Fibroblast of skin of scalp (primary cell): Measurements from ENCODE around the gene RSU1.
A peak's percentile ranks its signal among the peaks of the same experiment; 100 is the strongest.
"Not testable (repeated sequence)": the region's sequence is repeated elsewhere in the genome, so short reads cannot be mapped to it uniquely, and the experiment has no call there.

ENCODE experiments used
- DNase-seq: peaks from one replicate; pipeline ENCODE4 v3.0.0-alpha.2; 2013

The RSU1 gene

DNA sequence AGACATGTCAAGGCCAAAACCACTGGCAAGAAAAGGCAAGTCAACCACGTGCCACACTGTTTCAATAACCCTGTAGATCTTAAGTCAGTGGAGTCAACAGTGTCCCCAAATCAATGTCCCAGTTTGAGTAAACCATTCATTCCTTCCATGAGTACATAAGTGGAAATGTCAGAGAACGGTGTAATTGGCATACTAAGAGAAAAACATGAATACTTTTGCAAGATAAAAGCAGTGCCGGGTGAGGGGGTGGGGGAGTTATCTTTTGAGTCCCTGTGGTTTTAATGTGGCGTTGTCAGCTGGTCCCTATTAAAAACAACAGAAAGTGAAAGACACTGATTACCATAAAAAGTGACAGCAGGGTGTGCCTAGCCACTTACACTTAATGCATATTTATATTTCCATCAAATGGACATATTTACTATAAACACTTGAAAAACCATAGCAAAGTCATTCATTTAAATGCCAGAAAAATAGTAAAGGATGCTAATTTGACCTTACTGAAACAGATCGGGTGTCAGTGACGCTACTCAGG lies 37.8 kb downstream of the RSU1 start:
- no peak for DNase-seq

DNA sequence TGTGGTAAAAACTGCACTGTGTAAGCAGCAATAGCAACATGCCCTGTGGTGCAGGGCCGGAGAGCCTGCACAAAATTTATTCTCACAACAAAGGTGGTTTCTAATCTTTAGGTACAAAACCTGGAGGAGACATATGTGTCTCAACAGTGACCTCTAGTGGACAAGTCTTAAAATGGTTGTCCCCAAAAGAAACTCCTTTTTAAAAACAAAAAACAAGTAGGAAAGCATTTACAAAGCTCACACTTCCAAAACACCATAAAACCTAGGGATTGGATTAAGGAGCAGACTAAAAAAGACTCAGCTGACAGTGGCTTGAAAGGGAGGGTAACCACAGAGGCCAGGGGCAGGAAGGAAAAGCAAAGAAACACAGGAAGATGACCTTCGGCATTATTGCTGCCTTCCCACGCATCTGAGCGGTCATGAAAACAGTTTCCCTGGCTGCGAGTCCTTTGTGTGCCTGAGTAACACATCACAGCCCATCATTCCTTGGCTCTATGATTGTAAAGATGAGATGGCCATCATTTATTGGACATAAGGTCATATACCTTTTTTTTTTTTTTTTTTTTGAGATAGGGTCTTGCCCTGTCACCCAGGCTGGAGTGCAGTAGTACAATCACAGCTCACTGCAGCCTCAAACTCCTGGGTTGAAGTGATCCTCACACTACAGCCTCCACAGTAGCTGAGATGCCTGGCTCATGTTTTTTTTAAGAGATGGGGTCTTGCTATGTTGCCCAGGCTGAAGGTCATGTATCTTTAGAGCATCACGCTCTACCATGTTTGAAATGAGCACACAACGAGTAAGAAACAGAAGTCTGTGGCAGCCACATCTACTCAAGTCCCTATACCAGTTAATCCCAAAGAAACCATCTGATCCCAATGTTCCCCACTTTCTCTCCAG lies 39.5 kb downstream of the RSU1 start:
- DNase-seq: peak; percentile 41

DNA sequence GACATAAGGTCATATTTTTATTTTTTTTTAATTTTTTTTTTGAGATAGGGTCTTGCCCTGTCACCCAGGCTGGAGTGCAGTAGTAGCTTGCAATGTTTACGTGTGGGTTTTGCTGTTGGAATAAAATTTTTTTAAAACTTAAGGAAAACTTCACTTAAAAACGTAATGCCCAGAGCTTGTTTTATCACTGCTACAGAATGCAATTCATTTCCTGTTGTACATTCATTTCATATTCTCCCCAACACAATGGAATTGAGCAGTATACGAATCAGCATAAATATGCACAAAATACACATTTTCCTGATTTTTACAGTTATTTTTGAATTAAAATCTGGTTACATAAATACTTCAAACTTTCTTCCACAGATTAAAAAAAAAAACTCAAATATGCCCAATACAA lies 40.3 kb downstream of the RSU1 start:
- DNase-seq: peak; percentile 23

DNA sequence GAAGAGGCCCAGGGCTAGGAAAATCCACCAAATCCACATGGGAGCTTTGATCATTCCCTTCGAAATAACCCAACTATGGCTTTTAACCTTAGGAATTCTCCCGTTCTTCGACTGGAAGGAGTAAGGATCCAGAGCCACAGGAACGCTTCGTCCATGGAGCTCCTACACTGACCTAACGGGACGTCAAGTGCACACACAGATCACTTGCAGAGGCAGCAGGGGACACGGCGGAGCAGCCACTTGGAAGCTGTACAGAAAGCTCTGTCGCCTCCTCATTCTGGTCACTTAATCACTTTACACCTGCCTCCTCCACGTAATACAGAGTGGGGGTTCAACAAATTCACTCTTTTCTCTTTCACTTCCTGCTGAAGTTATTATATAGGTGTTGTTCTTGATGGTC lies 43.9 kb downstream of the RSU1 start:
- DNase-seq: no peak

DNA sequence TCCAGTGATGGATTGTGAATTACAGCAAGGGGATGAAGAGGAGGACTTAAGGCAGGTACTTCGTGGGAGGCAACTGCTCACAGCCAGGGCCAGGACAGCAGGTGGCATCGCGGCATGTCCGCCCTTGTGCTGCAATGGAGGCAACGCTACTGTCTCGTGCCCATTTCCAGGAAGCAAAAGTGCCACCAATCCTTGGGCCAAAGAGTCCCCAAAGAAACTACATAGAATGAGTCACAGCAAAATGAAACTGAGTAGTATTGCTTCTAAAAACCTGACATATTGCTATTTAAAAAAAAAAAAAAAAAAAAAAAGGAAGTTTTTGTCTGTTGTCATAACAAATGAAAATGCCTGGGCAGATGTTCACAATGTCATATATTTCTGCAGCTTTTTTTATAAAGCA lies 46.6 kb downstream of the RSU1 start:
- no peak for DNase-seq

DNA sequence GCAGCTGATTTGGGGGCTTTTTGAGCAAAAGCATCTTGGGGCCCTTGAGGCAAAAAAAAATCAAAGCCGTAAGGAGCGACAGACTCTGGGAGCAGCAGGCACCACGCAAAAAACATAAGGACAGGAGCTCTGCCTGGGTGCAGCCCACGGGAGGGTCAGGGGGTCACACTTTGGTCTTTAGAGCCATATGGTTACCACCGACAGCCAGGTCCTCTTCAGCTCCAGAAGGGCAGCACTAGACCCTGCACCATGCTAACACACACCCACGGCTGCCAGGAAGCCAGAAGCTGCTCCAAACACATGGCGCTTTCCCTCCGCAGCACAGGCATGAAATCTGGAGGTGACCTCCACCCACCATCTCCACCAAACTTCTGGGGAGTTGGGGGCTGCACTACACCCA lies 47.1 kb downstream of the RSU1 start:
- DNase-seq: no peak

DNA sequence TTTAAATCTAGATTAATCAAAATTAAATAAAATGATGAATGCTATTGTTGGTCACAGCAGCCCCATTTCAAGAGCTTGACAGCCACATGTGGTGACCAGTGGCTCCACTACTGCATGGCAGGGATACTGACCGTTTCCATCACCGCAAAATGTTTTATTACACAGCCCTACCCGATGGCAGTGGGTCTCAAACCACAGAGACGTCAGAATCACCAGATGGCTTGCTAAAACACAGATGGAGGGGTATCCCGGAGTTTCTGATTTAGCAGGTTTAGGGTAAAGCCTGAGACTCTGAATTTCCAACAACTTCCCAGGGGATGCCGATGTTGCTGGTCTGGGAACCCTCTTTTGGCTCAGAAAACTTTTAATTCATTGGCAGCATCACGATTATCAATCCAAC lies 47.9 kb downstream of the RSU1 start:
- DNase-seq: no peak

DNA sequence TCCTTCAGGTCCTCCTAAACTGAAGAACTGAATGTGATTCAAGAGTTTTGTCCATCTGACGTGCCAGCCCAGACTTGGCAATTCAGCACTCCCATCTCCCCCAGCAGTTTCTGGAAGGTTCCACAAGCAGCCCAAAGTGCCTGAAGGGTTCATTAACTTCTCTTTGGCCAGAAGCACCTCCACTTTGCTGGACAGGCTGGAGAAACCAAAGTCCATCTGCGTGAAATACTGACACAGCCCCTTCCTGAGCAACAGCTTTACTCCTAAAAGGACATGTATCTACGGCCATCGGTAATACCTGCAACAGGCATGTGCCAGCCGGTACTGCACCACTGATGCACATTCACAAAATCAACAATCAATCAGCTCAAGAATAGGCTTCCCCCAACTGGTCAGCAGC lies 48.5 kb downstream of the RSU1 start:
- no peak for DNase-seq

DNA sequence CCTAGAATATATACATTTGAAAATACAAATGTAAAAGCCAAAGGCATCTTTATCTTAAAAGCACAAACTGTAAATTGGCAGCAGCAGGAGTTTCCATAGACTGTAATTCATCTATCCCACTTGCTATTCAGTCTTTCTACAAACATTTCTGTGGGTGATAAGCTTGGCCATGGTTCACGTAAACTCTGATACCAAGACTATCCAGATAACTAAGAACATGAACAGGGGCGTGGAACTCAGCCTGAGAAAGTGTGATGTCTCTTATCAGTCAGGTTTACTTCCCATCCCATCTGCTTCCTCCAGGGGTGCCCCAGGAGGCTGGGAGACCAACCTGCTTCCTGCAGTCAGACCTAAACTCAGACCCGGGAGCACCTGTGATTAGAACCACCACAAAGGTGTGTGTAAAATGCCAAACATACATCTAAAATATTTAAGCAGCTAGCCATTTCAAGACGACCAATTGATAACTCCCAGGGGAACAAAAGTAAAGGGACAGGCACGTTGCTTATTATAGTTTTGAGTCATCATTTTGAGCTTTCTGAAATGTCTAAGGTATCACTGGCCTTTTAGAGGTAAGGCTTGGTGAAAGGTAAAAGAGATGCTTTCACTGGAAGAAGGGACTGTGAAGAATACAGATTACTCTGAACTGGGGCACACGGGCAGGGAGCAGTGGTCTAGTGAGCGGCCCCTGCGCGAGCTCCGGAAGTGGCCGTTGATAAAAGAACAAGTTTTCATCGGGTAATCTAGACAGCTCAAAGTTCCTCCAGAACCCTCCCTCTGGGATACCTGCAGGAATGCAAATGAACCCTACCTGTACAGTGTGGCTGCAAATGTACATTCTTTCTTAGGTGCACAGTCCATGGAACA lies 51.5 kb downstream of the RSU1 start:
- no peak for DNase-seq

DNA sequence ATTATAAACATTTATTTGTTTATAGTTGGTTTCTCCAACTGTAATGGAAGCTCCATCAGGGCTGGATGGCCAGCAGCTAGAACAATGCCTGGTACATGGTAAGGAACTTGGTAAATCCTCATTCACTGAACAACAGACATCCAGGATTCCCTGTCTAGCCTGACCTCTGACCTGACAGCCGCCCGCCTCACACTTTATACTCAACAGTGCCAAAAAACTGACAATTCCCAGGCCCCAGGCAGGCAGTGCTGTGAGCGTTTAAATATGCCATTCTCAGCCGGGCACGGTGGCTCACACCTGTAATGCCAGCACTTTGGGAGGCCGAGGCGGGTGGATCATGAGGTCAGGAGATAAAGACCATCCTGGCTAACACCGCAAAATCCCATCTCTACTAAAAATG lies 55.9 kb downstream of the RSU1 start:
- no peak for DNase-seq

DNA sequence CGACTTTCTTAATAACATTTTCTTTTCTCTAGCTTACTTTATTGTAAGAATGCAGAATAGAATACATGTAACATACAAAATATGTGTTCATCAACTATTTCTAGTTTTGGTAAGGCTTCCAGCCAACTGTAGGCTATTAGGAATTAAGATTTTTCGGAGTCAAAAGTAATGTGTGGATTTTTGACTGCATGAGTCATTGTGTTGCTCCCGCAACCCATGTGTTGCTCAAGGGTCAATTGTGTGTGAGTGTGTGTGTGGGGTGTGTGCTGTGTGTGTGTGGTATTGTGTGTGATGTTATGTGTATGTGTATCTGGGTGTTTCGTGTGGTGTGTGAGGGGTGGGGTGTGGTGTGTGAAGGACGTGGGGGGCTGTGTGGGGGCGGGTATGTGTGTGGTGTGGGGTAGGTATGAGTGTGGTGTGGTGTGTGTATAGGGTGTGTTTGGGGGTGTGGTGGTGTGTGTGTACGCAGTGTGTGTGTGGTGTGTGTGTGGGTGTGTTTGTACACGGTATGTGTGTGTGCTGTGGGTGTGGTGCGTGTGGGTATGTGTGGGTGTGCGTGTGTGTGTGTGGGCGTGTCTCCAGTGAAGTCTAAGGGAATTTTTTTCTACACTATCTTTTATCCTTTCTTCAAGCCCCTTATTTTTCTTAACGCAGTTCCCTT lies 60.5 kb downstream of the RSU1 start:
- DNase-seq: peak; percentile 83

DNA sequence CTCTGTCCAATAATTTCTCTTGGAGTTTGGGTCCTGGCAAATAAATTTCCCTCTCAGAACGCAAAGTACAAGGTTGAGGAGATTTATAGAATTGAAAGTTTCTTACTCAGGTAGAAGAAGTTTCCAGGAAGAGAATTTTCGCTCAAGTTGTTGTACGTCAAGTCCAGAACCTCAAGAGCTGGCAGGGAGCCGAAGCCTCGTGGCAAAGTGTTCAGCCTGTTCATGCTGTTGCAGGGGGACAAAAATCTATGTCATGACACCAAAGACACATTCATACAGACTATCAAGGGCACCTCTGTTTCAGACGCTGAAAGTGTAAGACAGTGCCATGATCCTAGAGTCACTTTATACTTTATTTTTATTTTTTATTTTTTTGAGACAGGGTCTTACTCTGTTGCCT lies 62.5 kb downstream of the RSU1 start:
- DNase-seq: no peak

DNA sequence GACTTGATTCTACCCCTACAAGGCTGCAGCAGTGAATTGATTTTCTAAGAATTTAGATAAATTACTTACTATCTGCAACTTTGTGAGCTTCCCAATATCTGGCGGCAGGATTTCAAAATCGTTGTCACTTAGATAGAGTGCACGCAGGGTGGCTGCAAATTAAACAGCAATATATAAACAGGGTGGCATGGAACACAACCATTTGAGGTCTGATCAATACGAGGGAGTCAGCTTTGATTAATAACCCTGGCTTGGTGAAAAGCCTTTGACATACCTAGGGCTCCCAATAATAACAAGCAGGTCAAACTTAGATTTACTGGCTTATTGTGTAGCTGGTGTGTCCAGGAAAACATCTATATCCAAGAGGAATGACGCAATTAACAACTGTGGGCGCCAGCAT lies 64.4 kb downstream of the RSU1 start:
- DNase-seq: not testable (repeated sequence)

DNA sequence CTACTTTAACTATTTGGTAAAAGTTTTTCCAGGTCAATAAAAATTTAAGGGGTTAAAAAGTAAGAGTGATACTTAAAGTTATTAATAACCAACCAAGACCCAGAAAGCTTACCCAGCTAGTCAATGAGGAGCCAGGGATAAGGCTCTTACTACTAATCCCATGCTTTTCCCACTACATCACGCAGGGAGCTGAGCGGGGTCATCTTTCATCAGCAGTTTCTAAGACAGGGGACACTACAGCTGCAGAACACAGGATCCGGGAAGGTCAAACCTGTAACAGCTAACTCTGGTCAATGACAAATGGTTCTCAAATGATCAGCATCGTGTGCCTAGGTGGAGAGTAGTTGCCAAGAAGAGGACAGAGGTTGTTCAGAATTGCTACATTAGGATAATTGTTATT lies 65.1 kb downstream of the RSU1 start:
- DNase-seq: no peak

DNA sequence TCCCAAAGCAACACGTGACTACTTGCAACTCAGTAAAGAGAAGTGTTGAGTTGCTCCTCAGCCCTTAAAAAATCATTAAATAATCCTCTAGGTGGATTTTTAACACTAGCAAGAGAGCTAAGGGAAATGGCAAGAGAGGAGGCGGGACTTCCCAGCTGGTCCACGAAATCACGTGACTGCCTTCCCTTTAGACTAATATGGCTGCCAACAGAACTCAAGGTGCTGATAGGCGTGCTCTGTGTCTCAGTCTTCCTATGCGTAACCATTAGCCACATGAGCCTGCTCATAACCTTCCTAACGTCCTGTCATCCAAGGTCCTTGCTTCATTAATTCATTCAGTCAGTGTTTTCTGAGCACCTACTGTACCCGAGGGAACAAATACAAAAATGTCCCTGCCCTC lies 66.0 kb downstream of the RSU1 start:
- no peak for DNase-seq

DNA sequence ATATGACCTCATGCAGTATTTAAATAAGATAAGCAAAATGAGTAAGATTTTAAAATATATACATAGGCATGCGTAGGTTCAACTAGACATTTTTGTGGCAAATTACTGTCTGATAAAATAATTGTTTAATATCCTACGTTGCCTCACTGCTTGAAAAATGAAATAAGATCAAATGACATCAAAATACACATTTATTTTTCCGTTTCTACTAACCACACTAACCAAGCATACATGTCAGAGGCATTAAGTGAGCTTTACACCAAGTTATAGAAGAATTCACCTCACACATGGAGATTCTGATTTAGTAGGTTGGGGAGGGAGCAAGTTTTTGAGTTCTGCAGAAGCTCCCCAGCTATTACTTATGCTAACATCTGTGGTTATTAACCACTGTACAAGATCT lies 66.8 kb downstream of the RSU1 start:
- DNase-seq: no peak

DNA sequence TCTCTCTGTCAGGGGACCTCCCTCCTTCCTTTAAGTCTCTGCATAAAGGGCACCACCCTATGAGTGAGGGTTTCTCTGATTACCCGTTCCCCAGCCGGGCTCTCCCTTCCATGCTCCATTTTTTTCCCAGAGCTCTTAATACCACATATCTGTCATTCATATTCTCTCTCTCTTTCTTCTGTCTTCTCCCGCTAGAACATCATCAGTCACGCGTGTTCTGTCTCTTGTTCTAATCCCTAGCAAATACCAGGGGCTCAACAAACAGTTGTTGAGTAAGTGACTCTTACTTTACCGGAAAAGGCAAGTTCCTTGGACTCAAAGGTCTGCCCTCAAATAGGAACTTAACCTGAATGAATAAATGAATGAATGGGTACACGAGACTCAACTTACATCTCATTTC lies 68.5 kb downstream of the RSU1 start:
- DNase-seq: no peak

DNA sequence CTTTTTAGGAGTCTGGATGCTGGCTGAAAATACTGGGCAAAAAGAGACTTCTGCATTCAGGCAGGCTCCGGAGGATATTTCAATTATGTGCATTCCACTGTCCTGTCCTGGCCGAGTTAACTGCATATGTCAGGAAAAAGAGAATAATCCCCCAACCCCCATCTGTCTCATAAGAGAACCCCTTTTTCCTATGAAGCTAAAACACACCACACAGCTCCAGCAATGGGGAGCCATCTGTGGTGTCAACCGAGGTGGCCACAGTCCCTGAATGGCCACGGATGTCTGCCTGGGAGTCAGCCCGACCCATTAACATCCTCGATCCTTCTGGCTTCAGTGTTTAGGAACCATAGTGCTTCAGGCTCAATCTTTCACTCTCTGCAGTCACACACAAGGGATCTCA lies 70.4 kb downstream of the RSU1 start:
- no peak for DNase-seq

DNA sequence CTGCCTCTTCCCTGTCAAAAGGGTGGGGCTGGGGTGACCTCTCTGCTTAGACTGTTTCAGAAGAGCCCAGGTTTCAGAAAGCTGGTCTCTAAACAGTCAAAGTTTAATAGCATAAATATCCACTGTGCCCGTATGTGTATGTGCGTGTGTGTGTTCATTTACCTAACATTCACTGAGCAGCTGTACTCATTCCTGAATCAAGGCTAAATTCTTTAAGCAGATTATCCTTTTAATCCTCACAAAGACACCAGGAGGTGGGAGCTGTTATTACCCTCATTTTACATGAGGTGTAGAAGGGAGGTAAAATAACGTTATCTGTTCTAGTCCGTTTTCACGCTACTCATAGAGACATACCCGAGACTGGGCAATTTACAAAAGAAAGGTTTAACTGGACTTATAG lies 72.2 kb downstream of the RSU1 start:
- DNase-seq: no peak

DNA sequence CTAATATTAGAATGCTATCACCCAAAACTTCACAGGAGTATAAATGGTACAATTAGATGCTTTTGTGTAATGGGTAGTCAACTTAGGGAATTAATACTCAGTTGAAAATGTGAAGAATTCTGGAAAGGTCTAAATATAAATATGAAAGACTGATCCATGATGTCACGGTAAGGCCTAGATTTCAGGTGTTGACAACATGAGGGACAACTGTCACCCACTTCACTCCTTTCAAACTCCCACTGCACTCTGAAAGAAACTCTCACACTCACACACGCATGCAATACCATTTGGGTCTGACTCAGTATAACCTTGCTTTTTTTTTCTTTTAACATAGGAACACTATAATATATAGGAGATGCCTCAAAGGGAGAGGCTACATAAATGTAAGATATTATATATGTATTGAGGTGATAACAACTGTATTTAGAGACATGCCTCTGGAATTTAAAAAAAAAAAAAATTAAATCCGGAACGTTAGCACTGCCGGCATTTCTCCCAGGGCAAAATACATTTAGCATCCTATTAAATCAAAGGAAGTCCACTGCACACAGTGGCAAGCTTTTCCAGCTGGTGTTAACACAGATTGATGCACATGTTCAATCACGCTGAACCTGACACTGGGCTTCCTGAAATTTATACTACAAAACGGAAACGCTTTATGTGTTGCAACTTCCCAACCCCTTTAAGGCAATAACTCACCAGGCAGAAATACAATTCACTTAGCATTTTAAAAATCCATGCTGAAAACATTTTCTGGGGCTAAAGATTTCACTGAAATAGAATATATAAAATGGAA lies 74.9 kb downstream of the RSU1 start:
- no peak for DNase-seq

DNA sequence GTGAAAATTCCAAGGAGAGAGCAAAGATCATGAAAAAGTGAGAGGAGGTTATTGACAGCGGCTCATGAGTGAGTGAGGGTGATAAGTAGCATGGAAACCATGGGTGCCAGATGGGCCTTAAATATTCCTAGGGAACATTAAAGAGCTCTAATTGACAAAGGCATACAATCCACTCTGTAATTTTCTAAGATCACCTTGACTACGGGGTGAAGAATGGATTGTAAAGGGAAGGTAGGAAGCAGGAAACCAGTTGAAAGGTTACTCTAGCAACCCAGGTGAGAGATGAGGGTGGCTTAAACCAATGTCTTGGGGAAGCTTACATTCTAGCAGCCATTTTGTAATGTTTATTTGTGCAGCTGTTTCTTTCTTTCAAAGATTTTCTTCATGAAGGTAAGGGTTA lies 75.7 kb downstream of the RSU1 start:
- no peak for DNase-seq

DNA sequence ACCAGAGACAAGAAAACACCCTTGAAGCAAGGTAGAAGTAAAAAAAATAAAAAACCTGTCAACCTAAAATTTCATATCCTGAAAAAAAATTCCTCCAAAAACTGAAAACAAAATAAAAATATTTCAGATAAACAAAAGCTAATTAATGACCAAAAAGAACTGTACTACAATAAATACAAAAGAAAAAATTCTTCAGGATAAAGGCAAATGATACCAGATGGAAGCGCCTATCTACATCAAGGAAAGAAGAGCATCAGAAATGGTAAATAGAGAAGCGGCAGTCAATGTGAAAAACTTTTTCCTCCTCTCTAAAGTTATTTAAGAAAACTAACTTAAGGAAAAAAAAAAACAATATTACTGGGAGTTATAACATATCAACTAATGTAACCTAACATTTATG lies 79.8 kb downstream of the RSU1 start:
- DNase-seq: no peak
